Measurements from ENCODE around the gene KCNQ1OT1.

The KCNQ1OT1 gene

GRCh38 chr11:2669634-2670469 lies 29.9 kb downstream of the KCNQ1OT1 start:
- no peak for DNase-seq (ENCODE audit: low read depth in 1 of 2, low spot score in 1 of 2)

DNA sequence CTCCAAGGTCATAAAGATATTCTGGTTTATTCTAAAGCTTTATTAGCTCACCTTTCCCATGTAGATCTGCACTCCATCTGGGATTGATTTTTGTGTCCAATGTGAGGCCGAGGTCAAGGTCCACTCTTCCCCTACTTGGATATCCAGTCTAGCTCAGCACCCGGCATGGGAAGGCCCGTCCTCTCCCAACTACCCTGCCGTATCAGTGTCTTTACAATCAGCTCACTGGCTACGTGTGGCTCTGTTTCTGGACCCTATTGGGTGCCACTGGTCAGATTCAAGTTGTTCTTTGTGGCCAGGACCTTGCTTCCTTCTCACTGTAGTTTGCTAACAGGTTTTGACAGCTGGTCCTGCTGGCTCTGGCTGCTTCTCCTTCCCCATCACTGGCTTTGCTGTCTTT lies 30.9 kb downstream of the KCNQ1OT1 start:
- DNase-seq (ENCODE audit: low read depth in 1 of 2, low spot score in 1 of 2) = no peak

DNA sequence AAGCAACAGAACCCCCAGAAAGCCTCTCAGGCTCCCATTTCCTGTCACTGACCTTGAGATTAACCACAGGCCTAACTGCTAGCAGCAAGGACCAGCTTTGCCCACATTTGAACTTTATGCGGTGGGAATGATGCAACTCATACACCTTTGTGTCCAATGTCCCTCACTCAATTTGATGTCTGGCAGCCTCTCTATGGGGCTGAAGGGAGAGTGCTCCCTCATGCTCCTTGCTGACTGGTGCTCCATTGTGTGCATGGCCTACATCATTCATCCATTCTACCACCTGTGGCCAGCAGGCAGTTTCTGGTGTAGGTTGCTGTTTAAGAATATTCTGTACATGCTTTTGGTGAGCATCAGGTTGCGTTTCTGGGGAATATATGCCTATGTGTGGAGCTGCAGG lies 31.9 kb downstream of the KCNQ1OT1 start:
- no peak for DNase-seq (ENCODE audit: low read depth in 1 of 2, low spot score in 1 of 2)

GRCh38 chr11:2666828-2667570 lies 32.8 kb downstream of the KCNQ1OT1 start:
- no peak for DNase-seq (ENCODE audit: low read depth in 1 of 2, low spot score in 1 of 2)

DNA sequence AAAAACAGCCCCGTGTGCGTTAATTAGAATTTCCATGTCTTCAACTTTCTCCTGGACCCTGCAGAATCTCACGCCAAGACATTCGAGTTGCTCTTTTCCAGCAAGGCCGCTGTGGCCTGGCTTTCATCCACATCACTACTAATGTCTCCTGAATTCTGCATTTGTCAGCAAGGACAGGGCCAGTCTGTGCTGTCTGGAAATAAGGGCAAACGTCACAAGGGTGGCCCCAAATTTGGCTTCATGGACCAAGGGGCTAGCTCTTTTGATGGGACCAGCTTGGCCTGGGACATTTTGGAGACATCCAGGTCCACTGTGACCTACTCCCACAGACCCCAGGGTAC lies 33.4 kb downstream of the KCNQ1OT1 start:
- no peak for DNase-seq (ENCODE audit: low read depth in 1 of 2, low spot score in 1 of 2)

- DNase-seq (ENCODE audit: low read depth in 1 of 2, low spot score in 1 of 2) = no peak
Observed at GRCh38 chr11:2665526-2666400, 34.0 kb downstream of the KCNQ1OT1 start.

DNA sequence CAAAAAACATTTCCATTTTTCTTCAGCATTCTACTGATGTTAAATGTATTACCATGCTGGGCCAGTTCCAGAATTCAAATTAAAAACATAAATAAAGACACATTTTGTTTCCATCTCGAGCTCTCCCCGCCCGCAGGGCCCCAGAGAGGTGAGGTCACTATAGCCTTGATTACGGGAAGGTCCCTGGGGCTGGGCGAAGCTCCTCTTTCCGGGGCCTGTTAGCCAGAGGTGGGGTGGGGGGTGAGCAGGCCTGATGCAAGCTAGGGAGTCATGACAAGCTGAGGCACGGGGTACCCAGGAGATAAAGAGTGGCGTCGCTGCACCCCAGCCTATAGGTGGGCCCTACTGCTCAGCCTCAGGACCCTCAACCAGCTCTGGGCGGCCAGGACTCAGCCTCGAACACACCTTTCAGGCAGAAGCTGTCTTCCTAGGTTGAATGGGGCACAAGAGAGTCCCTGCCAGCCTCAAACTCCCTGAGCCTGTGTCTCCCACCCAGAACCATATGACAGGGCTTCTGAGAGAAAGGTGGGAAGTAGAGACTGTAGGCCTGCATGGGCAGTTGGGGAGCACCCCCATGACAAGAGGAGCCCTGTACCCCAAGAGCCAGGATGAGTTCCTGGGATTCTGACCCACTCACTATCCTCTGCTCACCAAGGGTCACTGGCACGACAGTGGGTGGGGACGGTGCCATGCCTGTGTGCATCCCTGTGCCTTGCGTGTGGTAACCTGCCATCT lies 34.8 kb downstream of the KCNQ1OT1 start:
- DNase-seq (ENCODE audit: low read depth in 1 of 2, low spot score in 1 of 2) = no peak

GRCh38 chr11:2664376-2664775 lies 35.4 kb downstream of the KCNQ1OT1 start:
- no peak for DNase-seq (ENCODE audit: low read depth in 1 of 2, low spot score in 1 of 2)

DNA sequence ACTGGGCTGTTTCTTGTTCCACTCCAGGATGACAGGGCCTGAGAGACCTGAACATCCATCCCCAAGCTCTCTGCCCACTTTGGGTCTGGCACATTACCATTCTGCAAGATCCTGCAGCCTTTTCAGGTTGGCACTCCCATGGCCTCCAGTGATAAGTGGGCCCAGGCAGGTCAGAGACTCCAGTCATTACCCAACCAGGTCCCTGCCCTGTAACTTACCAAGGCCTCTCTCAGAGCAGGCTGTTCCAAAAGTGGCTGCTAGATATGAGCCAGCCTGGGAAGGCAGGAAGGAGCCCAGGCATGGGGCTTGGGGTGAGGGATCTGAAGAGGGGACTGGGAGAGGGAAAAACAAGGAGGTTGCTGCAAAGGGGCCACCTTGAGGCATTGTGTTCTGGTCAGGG lies 35.9 kb downstream of the KCNQ1OT1 start:
- DNase-seq (ENCODE audit: low read depth in 1 of 2, low spot score in 1 of 2) = no peak

GRCh38 chr11:2663506-2663905 lies 36.3 kb downstream of the KCNQ1OT1 start:
- no peak for DNase-seq (ENCODE audit: low read depth in 1 of 2, low spot score in 1 of 2)

DNA sequence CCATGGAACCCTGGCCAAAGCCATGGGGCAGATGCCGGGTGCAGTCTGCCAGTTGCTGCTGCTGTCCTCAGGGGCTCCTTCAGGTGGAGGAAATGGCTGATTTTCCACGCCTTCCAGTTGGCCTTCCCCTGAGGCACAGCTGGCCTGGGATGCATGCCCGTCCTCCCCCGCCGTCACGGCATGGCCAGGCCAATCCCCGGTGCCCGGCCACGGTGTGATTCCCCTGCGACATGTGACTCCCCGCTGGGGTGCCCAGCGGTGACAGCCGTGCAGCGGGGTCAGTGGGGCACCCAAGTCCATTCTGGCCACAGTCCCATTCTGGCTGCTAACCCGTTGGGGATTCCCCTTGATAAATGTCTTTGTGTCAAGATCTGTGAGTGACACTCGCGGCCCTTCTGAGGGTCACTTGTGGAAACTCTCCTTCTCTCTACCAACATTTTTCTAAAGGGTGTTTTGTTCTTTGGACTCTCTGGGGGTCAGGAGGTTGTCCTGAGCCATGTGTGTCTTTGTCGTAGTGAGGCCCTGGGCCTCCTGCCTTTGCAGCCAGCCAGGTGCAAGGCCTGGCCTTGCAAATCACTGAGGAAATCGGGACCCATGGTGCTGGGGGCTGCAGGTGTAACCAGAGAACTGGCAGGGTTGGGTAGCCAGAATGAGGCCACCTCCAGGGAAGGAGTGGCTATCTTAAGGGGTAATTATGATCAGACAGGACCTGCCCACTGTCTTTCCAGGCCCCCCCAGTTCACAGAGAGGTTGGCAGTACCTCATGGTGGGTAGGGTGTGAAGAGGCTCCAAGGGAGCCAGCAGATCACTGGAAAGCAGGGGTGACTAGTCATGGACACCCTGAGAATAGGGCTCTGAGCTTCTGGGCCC lies 37.1 kb downstream of the KCNQ1OT1 start:
- no peak for DNase-seq (ENCODE audit: low read depth in 1 of 2, low spot score in 1 of 2)

DNA sequence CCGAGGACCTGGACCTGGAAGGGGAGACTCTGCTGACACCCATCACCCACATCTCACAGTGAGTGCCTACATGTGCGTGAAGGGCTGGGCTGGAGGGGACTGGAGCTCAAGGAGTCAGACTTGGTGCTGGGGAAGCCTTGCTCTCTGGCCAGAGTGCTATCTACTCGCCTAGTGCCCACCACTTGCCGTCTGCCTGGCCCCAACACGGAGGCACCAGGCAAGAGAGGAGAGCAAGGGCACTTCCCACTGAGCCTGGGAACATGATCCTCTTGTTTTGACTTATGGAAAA lies 37.8 kb downstream of the KCNQ1OT1 start:
- no peak for DNase-seq (ENCODE audit: low read depth in 1 of 2, low spot score in 1 of 2)

- no peak for DNase-seq (ENCODE audit: low read depth in 1 of 2, low spot score in 1 of 2)
Observed at GRCh38 chr11:2661173-2662023, 38.4 kb downstream of the KCNQ1OT1 start.

DNA sequence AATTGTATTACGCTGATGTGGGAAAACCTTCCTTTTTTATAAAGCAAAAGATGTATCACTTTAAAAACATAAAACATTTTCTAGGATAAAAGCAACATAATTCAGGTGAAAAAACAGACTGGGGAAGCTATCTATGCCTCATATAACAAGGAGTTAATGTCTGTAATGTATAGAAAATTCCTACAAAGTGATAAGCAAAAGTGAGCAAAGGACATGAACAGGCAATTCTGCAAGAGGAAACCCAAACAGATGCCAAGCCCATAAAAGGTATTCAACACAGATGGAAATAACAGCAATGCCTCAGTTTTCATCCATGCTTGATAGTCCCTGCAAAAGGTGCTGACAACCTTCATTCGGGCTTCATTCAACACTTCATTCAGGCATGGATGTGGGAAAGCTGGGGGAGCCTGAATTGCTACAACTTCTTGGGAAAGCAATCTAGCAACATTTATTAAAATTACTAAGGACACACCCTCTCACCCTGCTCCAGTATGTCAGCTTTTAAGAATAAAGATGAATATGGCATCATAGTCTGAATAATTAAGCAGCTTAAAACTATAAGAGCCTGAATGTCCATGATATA lies 39.3 kb downstream of the KCNQ1OT1 start:
- DNase-seq (ENCODE audit: low read depth in 1 of 2, low spot score in 1 of 2) = no peak

DNA sequence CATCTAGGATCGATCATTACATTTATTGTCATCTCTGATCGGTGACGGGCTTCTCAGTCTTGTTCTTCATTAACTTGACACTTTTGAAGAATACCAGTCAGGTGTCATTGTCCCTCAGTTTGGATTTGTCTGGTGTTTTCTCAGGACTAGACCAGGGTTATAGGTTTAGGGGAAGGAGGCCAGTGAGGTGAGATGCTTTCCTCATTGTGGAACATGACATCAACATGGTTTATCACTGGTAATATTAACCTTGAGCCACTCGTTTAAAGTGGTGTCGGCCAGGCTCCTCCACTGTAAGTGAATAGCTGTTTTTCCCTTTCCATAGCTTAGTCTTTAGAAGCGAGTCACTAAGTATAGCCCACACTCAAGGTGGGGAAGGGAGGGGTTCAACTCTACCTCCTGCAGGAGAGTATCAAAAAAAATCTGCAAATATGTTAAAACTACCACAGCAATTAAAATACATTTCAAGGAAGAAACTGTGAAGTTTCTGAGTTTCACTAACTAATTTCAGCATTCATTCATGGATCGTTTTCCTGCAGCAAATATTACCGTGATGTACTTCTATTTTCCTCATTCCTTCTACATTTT lies 42.0 kb downstream of the KCNQ1OT1 start:
- no peak for DNase-seq (ENCODE audit: low read depth in 1 of 2, low spot score in 1 of 2)

GRCh38 chr11:2656859-2657258 lies 42.9 kb downstream of the KCNQ1OT1 start:
- DNase-seq (ENCODE audit: low read depth in 1 of 2, low spot score in 1 of 2) = no peak

DNA sequence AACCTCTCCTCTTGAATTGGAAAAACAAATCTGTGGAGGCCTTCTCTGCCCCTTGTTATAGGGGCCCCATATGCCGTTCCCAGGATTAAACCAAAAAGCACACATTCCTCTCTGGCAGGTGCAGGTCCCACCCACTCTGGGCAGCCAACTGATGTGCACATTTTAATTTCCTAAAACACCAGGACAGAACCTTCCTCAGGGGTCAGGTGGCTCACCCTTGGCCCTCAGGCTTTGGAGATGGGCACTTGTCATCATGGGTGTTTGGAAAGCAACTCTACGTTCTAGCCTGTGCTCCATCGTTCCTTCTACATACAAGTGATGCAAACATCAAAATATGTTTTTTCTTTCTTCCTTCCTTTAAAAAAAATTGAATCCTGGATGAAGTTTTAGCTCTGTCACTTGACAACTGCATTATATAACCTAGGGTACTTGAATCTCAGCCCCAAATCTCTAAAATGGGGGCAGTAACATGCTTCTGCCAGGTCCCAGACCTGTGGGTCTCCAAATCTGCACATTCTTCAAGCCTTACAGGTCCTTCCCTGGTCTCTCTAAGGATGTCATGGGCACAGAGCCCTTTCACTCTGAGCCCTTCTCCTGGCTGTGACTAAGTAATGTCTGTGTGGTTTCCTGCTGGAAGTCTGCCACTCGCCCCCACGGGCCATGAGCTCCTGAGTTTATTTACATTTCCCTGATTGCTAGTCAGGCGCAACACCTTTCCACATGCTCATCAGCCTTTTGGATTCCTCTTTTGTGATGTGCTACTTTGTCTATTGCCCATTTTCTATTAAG lies 43.8 kb downstream of the KCNQ1OT1 start:
- DNase-seq (ENCODE audit: low read depth in 1 of 2, low spot score in 1 of 2) = no peak

Measured in stimulated activated CD4-positive, alpha-beta T cell treated with anti-CD3 and anti-CD28 coated beads, Interleukin-15, amount 100 ng/mL, for 1 hour (primary cell).